HG03457 (cell line): Measurements from ENCODE around the gene HBM.
"Not testable (repeated sequence)": the region's sequence is repeated elsewhere in the genome, so short reads cannot be mapped to it uniquely, and the experiment has no call there.

Source experiments
- ATAC-seq: cut with Tn5 transposase; IDR thresholded peaks from one replicate; pipeline ENCODE4 v1.9.1; 2021; ENCODE audit warnings: moderate number of reproducible peaks; ENCODE audit not compliant: unreplicated experiment

HBM gene

DNA sequence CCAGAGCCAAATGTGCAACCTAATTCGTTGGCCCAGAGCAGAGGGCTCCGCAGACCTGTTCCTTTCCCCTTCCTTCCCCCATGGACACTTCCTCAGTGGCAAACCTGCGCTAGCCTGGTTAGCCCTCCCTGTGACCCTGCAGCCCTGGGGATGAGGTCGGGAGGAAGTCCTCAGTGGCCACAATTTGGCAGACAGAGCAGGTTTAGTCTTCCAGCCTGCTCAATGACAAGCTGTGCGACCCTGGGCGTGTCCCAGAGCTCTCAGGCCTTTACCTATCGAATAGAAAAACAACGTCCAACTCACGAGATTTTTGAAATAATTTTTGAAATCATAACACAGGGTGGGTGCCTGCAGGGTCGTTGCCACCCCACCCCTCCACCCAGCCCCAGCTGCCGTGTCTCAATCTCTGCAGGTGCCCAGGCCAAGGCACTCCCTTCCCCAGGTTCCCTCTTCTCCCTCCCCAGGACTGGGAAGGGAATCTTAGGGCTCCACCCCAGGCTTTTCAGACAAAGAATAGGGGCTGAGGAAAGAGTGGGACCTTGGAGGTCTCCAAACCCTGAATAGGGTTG, 1.4 kb downstream of the HBM start:
- no peak for ATAC-seq

- ATAC-seq, result no peak
Observed at GRCh38 chr16:168424-168823, 2.6 kb downstream of the HBM start.

DNA sequence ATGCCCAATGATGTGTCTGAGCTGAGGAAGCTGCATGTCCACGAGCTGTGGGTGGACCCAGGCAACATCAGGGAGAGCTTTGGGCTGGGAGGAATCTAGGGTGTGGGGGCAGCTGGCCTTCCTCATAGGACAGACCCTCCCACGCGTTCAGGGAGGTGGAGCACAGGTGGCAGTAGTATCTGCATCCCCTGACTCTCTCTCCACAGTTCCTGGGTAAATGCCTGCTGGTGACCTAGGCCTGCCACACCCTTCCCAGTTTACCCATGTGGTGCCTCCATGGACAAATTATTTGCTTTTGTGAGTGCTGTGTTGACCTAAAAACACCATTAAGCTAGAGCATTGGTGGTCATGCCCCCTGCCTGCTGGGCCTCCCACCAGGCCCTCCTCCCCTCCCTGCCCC, 3.2 kb downstream of the HBM start:
- no peak for ATAC-seq

DNA sequence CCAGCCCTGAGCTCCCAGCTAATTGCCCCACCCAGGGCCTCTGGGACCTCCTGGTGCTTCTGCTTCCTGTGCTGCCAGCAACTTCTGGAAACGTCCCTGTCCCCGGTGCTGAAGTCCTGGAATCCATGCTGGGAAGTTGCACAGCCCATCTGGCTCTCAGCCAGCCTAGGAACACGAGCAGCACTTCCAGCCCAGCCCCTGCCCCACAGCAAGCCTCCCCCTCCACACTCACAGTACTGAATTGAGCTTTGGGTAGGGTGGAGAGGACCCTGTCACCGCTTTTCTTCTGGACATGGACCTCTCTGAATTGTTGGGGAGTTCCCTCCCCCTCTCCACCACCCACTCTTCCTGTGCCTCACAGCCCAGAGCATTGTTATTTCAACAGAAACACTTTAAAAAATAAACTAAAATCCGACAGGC, 4.3 kb downstream of the HBM start:
- not testable (repeated sequence) for ATAC-seq

DNA sequence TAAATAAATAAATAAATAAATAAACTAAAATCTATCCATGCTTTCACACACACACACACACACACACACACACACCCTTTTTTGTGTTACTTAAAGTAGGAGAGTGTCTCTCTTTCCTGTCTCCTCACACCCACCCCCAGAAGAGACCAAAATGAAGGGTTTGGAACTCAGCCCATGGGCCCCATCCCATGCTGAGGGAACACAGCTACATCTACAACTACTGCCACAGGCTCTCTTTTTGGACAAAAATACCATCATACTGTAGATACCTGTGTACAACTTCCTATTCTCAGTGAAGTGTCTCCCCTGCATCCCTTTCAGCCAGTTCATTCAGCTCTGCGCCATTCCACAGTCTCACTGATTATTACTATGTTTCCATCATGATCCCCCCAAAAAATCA, 5.0 kb downstream of the HBM start:
- no peak for ATAC-seq

GRCh38 chr16:172374-172941, 6.7 kb downstream of the HBM start, which contains the start of gene HBA2:
HBA2 (plus strand) TSS chr16:172876; CDS start chr16:172913, 37 bp downstream.
- ATAC-seq, result not testable (repeated sequence)

DNA sequence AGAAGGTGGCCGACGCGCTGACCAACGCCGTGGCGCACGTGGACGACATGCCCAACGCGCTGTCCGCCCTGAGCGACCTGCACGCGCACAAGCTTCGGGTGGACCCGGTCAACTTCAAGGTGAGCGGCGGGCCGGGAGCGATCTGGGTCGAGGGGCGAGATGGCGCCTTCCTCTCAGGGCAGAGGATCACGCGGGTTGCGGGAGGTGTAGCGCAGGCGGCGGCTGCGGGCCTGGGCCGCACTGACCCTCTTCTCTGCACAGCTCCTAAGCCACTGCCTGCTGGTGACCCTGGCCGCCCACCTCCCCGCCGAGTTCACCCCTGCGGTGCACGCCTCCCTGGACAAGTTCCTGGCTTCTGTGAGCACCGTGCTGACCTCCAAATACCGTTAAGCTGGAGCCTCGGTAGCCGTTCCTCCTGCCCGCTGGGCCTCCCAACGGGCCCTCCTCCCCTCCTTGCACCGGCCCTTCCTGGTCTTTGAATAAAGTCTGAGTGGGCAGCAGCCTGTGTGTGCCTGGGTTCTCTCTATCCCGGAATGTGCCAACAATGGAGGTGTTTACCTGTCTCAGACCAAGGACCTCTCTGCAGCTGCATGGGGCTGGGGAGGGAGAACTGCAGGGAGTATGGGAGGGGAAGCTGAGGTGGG, 7.6 kb downstream of the HBM start:
- not testable (repeated sequence) for ATAC-seq

DNA sequence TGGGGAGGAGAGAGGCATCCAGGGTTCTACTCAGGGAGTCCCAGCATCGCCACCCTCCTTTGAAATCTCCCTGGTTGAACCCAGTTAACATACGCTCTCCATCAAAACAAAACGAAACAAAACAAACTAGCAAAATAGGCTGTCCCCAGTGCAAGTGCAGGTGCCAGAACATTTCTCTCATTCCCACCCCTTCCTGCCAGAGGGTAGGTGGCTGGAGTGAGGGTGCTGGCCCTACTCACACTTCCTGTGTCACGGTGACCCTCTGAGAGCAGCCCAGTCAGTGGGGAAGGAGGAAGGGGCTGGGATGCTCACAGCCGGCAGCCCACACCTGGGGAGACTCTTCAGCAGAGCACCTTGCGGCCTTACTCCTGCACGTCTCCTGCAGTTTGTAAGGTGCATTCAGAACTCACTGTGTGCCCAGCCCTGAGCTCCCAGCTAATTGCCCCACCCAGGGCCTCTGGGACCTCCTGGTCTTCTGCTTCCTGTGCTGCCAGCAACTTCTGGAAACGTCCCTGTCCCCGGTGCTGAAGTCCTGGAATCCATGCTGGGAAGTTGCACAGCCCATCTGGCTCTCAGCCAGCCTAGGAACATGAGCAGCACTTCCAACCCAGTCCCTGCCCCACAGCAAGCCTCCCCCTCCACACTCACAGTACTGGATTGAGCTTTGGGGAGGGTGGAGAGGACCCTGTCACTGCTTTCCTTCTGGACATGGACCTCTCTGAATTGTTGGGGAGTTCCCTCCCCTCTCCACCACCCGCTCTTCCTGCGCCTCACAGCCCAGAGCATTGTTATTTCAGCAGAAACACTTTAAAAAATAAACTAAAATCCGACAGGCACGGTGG, 8.4 kb downstream of the HBM start:
- not testable (repeated sequence) for ATAC-seq

- ATAC-seq, result no peak
Observed at GRCh38 chr16:175011-175949, 9.5 kb downstream of the HBM start.

DNA sequence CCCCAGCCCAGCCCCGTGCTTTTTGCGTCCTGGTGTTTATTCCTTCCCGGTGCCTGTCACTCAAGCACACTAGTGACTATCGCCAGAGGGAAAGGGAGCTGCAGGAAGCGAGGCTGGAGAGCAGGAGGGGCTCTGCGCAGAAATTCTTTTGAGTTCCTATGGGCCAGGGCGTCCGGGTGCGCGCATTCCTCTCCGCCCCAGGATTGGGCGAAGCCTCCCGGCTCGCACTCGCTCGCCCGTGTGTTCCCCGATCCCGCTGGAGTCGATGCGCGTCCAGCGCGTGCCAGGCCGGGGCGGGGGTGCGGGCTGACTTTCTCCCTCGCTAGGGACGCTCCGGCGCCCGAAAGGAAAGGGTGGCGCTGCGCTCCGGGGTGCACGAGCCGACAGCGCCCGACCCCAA, 10.2 kb downstream of the HBM start:
- ATAC-seq, result not testable (repeated sequence)

- not testable (repeated sequence) for ATAC-seq
Observed at GRCh38 chr16:176477-177382, 11.0 kb downstream of the HBM start, which contains the start of gene HBA1. HBA1 (plus strand) TSS chr16:176680; CDS start chr16:176717, 37 bp downstream.

DNA sequence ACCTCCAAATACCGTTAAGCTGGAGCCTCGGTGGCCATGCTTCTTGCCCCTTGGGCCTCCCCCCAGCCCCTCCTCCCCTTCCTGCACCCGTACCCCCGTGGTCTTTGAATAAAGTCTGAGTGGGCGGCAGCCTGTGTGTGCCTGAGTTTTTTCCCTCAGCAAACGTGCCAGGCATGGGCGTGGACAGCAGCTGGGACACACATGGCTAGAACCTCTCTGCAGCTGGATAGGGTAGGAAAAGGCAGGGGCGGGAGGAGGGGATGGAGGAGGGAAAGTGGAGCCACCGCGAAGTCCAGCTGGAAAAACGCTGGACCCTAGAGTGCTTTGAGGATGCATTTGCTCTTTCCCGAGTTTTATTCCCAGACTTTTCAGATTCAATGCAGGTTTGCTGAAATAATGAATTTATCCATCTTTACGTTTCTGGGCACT, 11.6 kb downstream of the HBM start:
- ATAC-seq, result no peak

- no peak for ATAC-seq
Observed at GRCh38 chr16:177981-178667, 12.3 kb downstream of the HBM start.

GRCh38 chr16:178668-179015, 12.9 kb downstream of the HBM start:
- ATAC-seq, result no peak

- no peak for ATAC-seq
Observed at GRCh38 chr16:179211-180092, 13.7 kb downstream of the HBM start.

- ATAC-seq, result no peak
Observed at GRCh38 chr16:180101-180675, 14.4 kb downstream of the HBM start, which contains the start of gene HBQ1. HBQ1 (plus strand) TSS chr16:180459; CDS start chr16:180487, 28 bp downstream.
